H9 (cell line): ENCODE measurements around the gene IER5. TPM values are rescaled to one million over a fixed set of nuclear protein-coding genes. Genes with fewer than 3 reads are reported as not detected.

ENCODE experiments used
- DNase-seq: peaks from one replicate; pipeline ENCODE4 v3.0.0-alpha.2; 2017
- H2AFZ ChIP-seq: one replicate; pipeline ENCODE4 v1.6.1; 2013; ENCODE audit warnings: mild to moderate bottlenecking, low read length, control low read depth, moderate library complexity
- H2AK5ac ChIP-seq: 2 replicates; pipeline ENCODE4 v1.6.1; 2013; ENCODE audit warnings: low read length, control low read depth, mixed read lengths; ENCODE audit not compliant: insufficient read length
- H2BK120ac ChIP-seq: one replicate; pipeline ENCODE4 v1.6.1; 2013; ENCODE audit warnings: low read depth, mild to moderate bottlenecking, low read length, control low read depth, inconsistent platforms; ENCODE audit not compliant: poor library complexity, severe bottlenecking
- H2BK12ac ChIP-seq: 2 replicates; pipeline ENCODE4 v1.6.1; 2013; ENCODE audit warnings: low read length, control low read depth, mixed read lengths, low read depth; ENCODE audit not compliant: insufficient read length
- H2BK15ac ChIP-seq: 2 replicates; pipeline ENCODE4 v1.6.1; 2013; ENCODE audit warnings: low read depth, low read length, control low read depth
- H2BK20ac ChIP-seq: one replicate; pipeline ENCODE4 v1.6.1; 2013; ENCODE audit warnings: low read depth, mild to moderate bottlenecking, low read length, control low read depth, inconsistent platforms; ENCODE audit not compliant: poor library complexity, severe bottlenecking
- H2BK5ac ChIP-seq: 2 replicates; pipeline ENCODE4 v1.6.1; 2013; ENCODE audit warnings: low read length, control low read depth, mixed read lengths; ENCODE audit not compliant: insufficient read length
- H3K14ac ChIP-seq: 2 replicates; pipeline ENCODE4 v1.6.1; 2013; ENCODE audit warnings: low read length, control low read depth; ENCODE audit not compliant: insufficient read depth
- H3K18ac ChIP-seq: 2 replicates; pipeline ENCODE4 v1.6.1; 2013; ENCODE audit warnings: low read depth, mild to moderate bottlenecking, mixed read lengths, low read length, control low read depth; ENCODE audit not compliant: insufficient read length
- H3K23ac ChIP-seq: 2 replicates; pipeline ENCODE4 v1.6.1; 2013; ENCODE audit warnings: low read length, control low read depth, mixed read lengths, low read depth; ENCODE audit not compliant: insufficient read length
- H3K23me2 ChIP-seq: 2 replicates; pipeline ENCODE4 v1.6.1; 2013; ENCODE audit warnings: low read depth, mild to moderate bottlenecking, mixed read lengths, low read length, control low read depth; ENCODE audit not compliant: insufficient read length, poor library complexity, severe bottlenecking
- H3K27ac ChIP-seq: 2 replicates; pipeline ENCODE4 v1.5.1; 2013; ENCODE audit warnings: low read length, control low read depth, mixed read lengths, low read depth; ENCODE audit not compliant: insufficient read length
- H3K27me3 ChIP-seq: 2 replicates; pipeline ENCODE4 v1.6.1; 2013; ENCODE audit warnings: low read length, control low read depth, inconsistent platforms; ENCODE audit not compliant: insufficient read depth
- H3K4ac ChIP-seq: 2 replicates; pipeline ENCODE4 v1.6.1; 2013; ENCODE audit warnings: low read depth, mild to moderate bottlenecking, control low read depth, inconsistent platforms, low read length, moderate library complexity
- H3K4me1 ChIP-seq: 2 replicates; pipeline ENCODE4 v1.6.1; 2013; ENCODE audit warnings: low read length, control low read depth, inconsistent platforms; ENCODE audit not compliant: insufficient read depth
- H3K4me2 ChIP-seq: 2 replicates; pipeline ENCODE4 v1.6.1; 2013; ENCODE audit warnings: low read length, control low read depth, mixed read lengths; ENCODE audit not compliant: insufficient read length, insufficient read depth
- H3K56ac ChIP-seq: 2 replicates; pipeline ENCODE4 v1.6.1; 2013; ENCODE audit warnings: low read depth, mild to moderate bottlenecking, mixed read lengths, low read length, control low read depth; ENCODE audit not compliant: insufficient read length
- H3K79me1 ChIP-seq: 2 replicates; pipeline ENCODE4 v1.6.1; 2013; ENCODE audit warnings: low read depth, mild to moderate bottlenecking, moderate library complexity, low read length, control low read depth, inconsistent platforms; ENCODE audit not compliant: insufficient read depth, poor library complexity, severe bottlenecking
- H3K79me2 ChIP-seq: 2 replicates; pipeline ENCODE4 v1.6.1; 2013; ENCODE audit warnings: low read length, control low read depth, inconsistent platforms; ENCODE audit not compliant: insufficient read depth
- H3K9ac ChIP-seq: 2 replicates; pipeline ENCODE4 v1.6.1; 2013; ENCODE audit warnings: low read length, control low read depth, mixed read lengths; ENCODE audit not compliant: insufficient read length; ENCODE audit errors: extremely low read depth
- H3K9me3 ChIP-seq: one replicate; pipeline ENCODE4 v1.6.1; 2013; ENCODE audit warnings: low read depth, low read length, inconsistent platforms; ENCODE audit not compliant: control insufficient read depth
- H3T11ph ChIP-seq: one replicate; pipeline ENCODE4 v1.6.1; 2013; ENCODE audit warnings: mild to moderate bottlenecking, low read length, control low read depth, inconsistent platforms
- H4K20me1 ChIP-seq: one replicate; pipeline ENCODE4 v1.6.1; 2013; ENCODE audit not compliant: control insufficient read depth, insufficient read length, insufficient read depth
- H4K5ac ChIP-seq: 2 replicates; pipeline ENCODE4 v1.6.1; 2013; ENCODE audit warnings: low read depth, mild to moderate bottlenecking, mixed read lengths, low read length, control low read depth; ENCODE audit not compliant: insufficient read length
- H4K8ac ChIP-seq: replicated peaks from 2 replicates; pipeline ENCODE4 v1.6.1; 2013; ENCODE audit warnings: low read length, control low read depth, mixed read lengths, low read depth; ENCODE audit not compliant: insufficient read length
- H4K91ac ChIP-seq: 2 replicates; pipeline ENCODE4 v1.6.1; 2013; ENCODE audit warnings: low read depth, mild to moderate bottlenecking, moderate library complexity, mixed read lengths, low read length, control low read depth; ENCODE audit not compliant: insufficient read length
- H3K27ac Mint-ChIP-seq, 3 experiments: 2 replicates in 2 of 3; 3 replicates in 1 of 3; pipeline ENCODE4 v1.8.0; 2020 to 2021; ENCODE audit warnings: mixed read lengths in 3 of 3, mild to moderate bottlenecking in 1 of 3, moderate library complexity in 1 of 3
- H3K27me3 Mint-ChIP-seq: 2 replicates; pipeline ENCODE4 v1.8.0; 2021; ENCODE audit warnings: low read depth, mild to moderate bottlenecking, moderate library complexity, mixed read lengths
- H3K36me3 Mint-ChIP-seq, 3 experiments: 2 replicates in 2 of 3; 3 replicates in 1 of 3; pipeline ENCODE4 v1.8.0; 2020 to 2021; ENCODE audit warnings: low read depth in 3 of 3, mixed read lengths in 3 of 3; ENCODE audit not compliant: insufficient read depth in 1 of 3
- H3K4me1 Mint-ChIP-seq, 2 experiments: 2 replicates each; pipeline ENCODE4 v1.8.0; 2020; ENCODE audit warnings: mixed read lengths in 2 of 2
- H3K4me3 Mint-ChIP-seq, 2 experiments: 2 replicates in 1 of 2; 3 replicates in 1 of 2; pipeline ENCODE4 v1.8.0; 2020 to 2021; ENCODE audit warnings: mild to moderate bottlenecking in 2 of 2, mixed read lengths in 2 of 2, moderate library complexity in 1 of 2
- H3K9me3 Mint-ChIP-seq, 2 experiments: 2 replicates in 1 of 2; 3 replicates in 1 of 2; pipeline ENCODE4 v1.8.0; 2020; ENCODE audit warnings: mild to moderate bottlenecking in 2 of 2, mixed read lengths in 2 of 2, moderate library complexity in 1 of 2
- CTCF ChIP-seq: fragments of 200-600 bp; sonication (generic); conservative IDR thresholded peaks from 3 replicates; pipeline ENCODE4 v1.8.0; 2021; ENCODE audit warnings: antibody characterized with exemption, mild to moderate bottlenecking
- WGBS: extraction: QIAGEN DNeasy Blood & Tissue Kit; methylation state at CpG from one replicate; pipeline ENCODE4 v1.1.7; 2013; ENCODE audit warnings: missing lambda C conversion rate, low lambda C conversion rate, mixed read lengths; ENCODE audit not compliant: insufficient read length; ENCODE audit errors: extremely low coverage; 5-methylcytosine and 5-hydroxymethylcytosine counted together
- total RNA-seq: library from RNA; stranded (reverse); gene quantifications from 2 replicates; pipeline ENCODE4 v1.2.1, GENCODE V29; 2021

Gene IER5
- total RNA-seq, 1 experiment from 2014 or later = 6.7 TPM

GRCh38 chr1:181061891-181062835 lies 26.3 kb upstream of the IER5 start:
- H3K23me2 ChIP-seq = no peaks in the 10 kb centered on the region

More at GRCh38 chr1:181061891-181062835, 26.3 kb upstream of the IER5 start:
- peak overlapping the region; percentile 26 for H2BK20ac ChIP-seq
- no peak overlapping the region for H4K8ac ChIP-seq
- no peaks in the 10 kb centered on the region for H3K9me3 ChIP-seq
- H3K18ac ChIP-seq = no peak overlapping the region
- peaks cover 0 to 4% (median 0%) of the 10 kb centered on the region in 3 experiments; a peak in 2 of 7 replicates for H3K36me3 Mint-ChIP-seq
- no peak overlapping the region for H3K27ac ChIP-seq
- H3K14ac ChIP-seq = no peak overlapping the region
- no peaks in the 10 kb centered on the region; the same call in none of the 2 replicates for H3K27me3 Mint-ChIP-seq
- H3K79me2 ChIP-seq = no peaks in the 10 kb centered on the region
- no peak overlapping the region for H3K9ac ChIP-seq
- H3T11ph ChIP-seq = no peak overlapping the region
- no peaks in the 10 kb centered on the region for H3K27me3 ChIP-seq
- H4K5ac ChIP-seq = no peak overlapping the region
- H2AK5ac ChIP-seq = no peak overlapping the region
- H2BK5ac ChIP-seq = no peak overlapping the region
- H2BK12ac ChIP-seq = no peak overlapping the region
- peaks cover 46 to 50% of the 10 kb centered on the region in 2 experiments for H3K4me1 Mint-ChIP-seq
- H3K4me1 ChIP-seq = peaks cover 3% of the 10 kb centered on the region; the same call in 1 of the 2 replicates
- no peaks in the 10 kb centered on the region for H4K20me1 ChIP-seq
- H3K9me3 Mint-ChIP-seq = no peaks in the 10 kb centered on the region; a peak in 1 of 5 replicates
- DNase-seq = no peak
- no peak overlapping the region for H2BK120ac ChIP-seq
- no peak overlapping the region for H2AFZ ChIP-seq
- H3K4ac ChIP-seq = no peak overlapping the region
- no peak overlapping the region for H3K27ac Mint-ChIP-seq
- no peak for TF ChIP-seq CTCF
- WGBS = no CpG with 5 or more reads among the region's 15 CpGs
- H3K23ac ChIP-seq = no peak overlapping the region
- H4K91ac ChIP-seq = no peak overlapping the region
- no peak overlapping the region for H2BK15ac ChIP-seq
- H3K56ac ChIP-seq = no peak overlapping the region
- no peak overlapping the region for H3K4me3 Mint-ChIP-seq
- H3K4me2 ChIP-seq = no peak overlapping the region
- no peaks in the 10 kb centered on the region for H3K79me1 ChIP-seq
